GM19351 (cell line): ENCODE results near the gene EEF2KMT.
"Not testable (repeated sequence)": the region's sequence is repeated elsewhere in the genome, so short reads cannot be mapped to it uniquely, and the experiment has no call there.

ENCODE experiments used
- ATAC-seq: cut with Tn5 transposase; IDR thresholded peaks from one replicate; pipeline ENCODE4 v1.9.1; 2021; ENCODE audit warnings: mild to moderate bottlenecking, moderate library complexity; ENCODE audit not compliant: unreplicated experiment

The EEF2KMT gene

GRCh38 chr16:5095145-5095830 lies 2.3 kb downstream of the EEF2KMT start:
- ATAC-seq = not testable (repeated sequence)

- not testable (repeated sequence) for ATAC-seq
Measured at GRCh38 chr16:5093746-5094145, 3.8 kb downstream of the EEF2KMT start.

GRCh38 chr16:5093081-5093480 lies 4.5 kb downstream of the EEF2KMT start:
- not testable (repeated sequence) for ATAC-seq

- not testable (repeated sequence) for ATAC-seq
Measured at GRCh38 chr16:5090592-5090991, 7.0 kb downstream of the EEF2KMT start.

- not testable (repeated sequence) for ATAC-seq
Measured at GRCh38 chr16:5089911-5090555, 7.6 kb downstream of the EEF2KMT start.

GRCh38 chr16:5088936-5089335 lies 8.7 kb downstream of the EEF2KMT start:
- ATAC-seq = not testable (repeated sequence)

- ATAC-seq = not testable (repeated sequence)
Measured at GRCh38 chr16:5088086-5088790, 9.4 kb downstream of the EEF2KMT start.

- not testable (repeated sequence) for ATAC-seq
Measured at GRCh38 chr16:5085716-5086115, 11.9 kb downstream of the EEF2KMT start.

- ATAC-seq = not testable (repeated sequence)
Measured at GRCh38 chr16:5084802-5085201, 12.8 kb downstream of the EEF2KMT start.

- ATAC-seq = not testable (repeated sequence)
Measured at GRCh38 chr16:5084099-5084731, 13.4 kb downstream of the EEF2KMT start.

- ATAC-seq = not testable (repeated sequence)
Measured at GRCh38 chr16:5083646-5084045, 13.9 kb downstream of the EEF2KMT start.

- not testable (repeated sequence) for ATAC-seq
Measured at GRCh38 chr16:5080996-5081395, 16.6 kb downstream of the EEF2KMT start.

- ATAC-seq = not testable (repeated sequence)
Measured at GRCh38 chr16:5080461-5080860, 17.1 kb downstream of the EEF2KMT start.

GRCh38 chr16:5078626-5079025 lies 19.0 kb downstream of the EEF2KMT start:
- no peak for ATAC-seq

- ATAC-seq = no peak
Measured at GRCh38 chr16:5077304-5077703, 20.3 kb downstream of the EEF2KMT start.

GRCh38 chr16:5075637-5076036 lies 22.0 kb downstream of the EEF2KMT start:
- no peak for ATAC-seq

- ATAC-seq = not testable (repeated sequence)
Measured at GRCh38 chr16:5073771-5074170, 23.8 kb downstream of the EEF2KMT start.

GRCh38 chr16:5073279-5073629 lies 24.3 kb downstream of the EEF2KMT start:
- ATAC-seq = no peak

- no peak for ATAC-seq
Measured at GRCh38 chr16:5072334-5073278, 25.0 kb downstream of the EEF2KMT start.

GRCh38 chr16:5071681-5072333 lies 25.8 kb downstream of the EEF2KMT start, which contains the start of gene ALG1:
Gene ALG1, plus strand, starts transcription at chr16:5071843. Its CDS starts 7 bp downstream, at chr16:5071850.
- ATAC-seq = peak; percentile 78
